ENCODE data around the gene PDIK1L. TPM values are rescaled to one million over a fixed set of nuclear protein-coding genes. Genes with fewer than 3 reads are reported as not detected.
"Not testable (repeated sequence)": the region's sequence is repeated elsewhere in the genome, so short reads cannot be mapped to it uniquely, and the experiment has no call there.

The PDIK1L gene
- total and polyA plus RNA-seq, 8 donors = 1.7 to 12.1 (median 6.0) TPM

DNA sequence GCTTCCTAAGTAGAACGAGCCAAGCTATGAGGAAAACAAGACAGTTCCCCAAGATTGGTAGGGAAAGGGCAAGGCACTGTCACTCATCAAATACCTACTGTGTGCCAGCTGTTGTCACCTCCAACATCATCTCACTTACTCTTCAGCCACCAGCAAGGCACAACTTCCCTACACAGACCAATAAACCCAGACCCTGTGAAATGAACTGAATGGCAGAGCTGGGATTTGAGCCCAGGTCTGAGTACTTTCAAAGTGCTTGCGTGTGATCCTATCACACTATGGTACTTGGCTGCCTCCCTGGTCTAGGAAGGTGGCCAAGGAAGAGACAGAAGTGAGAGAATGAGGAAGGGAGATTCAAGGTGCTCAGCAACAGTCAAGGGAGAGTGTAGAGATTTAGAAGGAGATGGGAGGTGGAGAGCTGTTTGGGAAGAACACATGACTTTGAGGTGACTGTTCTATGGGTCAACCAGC lies 27.5 kb upstream of the PDIK1L start:
- no peaks in the 10 kb centered on the region for H3K27me3 ChIP-seq
- no peaks in the 10 kb centered on the region for H3K36me3 ChIP-seq
- TF ChIP-seq, protein P1, sequence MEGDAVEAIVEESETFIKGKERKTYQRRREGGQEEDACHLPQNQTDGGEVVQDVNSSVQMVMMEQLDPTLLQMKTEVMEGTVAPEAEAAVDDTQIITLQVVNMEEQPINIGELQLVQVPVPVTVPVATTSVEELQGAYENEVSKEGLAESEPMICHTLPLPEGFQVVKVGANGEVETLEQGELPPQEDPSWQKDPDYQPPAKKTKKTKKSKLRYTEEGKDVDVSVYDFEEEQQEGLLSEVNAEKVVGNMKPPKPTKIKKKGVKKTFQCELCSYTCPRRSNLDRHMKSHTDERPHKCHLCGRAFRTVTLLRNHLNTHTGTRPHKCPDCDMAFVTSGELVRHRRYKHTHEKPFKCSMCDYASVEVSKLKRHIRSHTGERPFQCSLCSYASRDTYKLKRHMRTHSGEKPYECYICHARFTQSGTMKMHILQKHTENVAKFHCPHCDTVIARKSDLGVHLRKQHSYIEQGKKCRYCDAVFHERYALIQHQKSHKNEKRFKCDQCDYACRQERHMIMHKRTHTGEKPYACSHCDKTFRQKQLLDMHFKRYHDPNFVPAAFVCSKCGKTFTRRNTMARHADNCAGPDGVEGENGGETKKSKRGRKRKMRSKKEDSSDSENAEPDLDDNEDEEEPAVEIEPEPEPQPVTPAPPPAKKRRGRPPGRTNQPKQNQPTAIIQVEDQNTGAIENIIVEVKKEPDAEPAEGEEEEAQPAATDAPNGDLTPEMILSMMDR (IDR thresholded peaks at IDR 0.05) = no peak
- WGBS, 2 donors = 44 to 58% methylated on average over 2 of the region's 2 CpGs
- no peaks in the 10 kb centered on the region for H3K9me3 ChIP-seq
- FAIRE-seq = no peak
- ATAC-seq = no peak
- intact Hi-C loops (cut with DNase I) = no loop called here
- H3K4me3 ChIP-seq = no peak overlapping the region
- H3K4me1 ChIP-seq = peaks cover 0 to 11% (median 7%) of the 10 kb centered on the region in 3 donors
- H3K27ac ChIP-seq = no peak overlapping the region
- DNase-seq = no peak

DNA sequence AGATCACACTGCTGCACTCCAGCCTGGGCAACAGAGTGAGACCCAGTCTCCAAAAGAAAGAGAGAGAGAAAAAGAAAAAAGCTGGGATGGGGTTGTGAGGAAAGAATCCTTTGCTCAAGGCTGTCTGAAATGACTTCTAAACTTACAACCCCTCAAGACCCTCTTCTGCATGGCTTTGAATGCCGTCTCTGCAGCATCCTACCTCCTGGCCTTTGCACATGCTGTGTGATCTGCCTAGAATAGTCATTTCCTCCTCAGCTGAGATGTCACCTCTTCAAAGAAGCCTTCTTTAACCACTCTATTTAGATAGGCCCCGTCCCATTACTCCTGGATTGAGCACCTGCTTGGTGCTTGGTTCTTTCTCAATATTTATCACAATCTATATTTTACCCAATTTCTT lies 26.8 kb upstream of the PDIK1L start:
- DNase-seq (no peak), FAIRE-seq (no peak), ATAC-seq (no peak)
- intact Hi-C loops (cut with DNase I) = no loop called here
- H3K36me3 ChIP-seq = no peaks in the 10 kb centered on the region
- no peaks in the 10 kb centered on the region for H3K9me3 ChIP-seq
- no peak overlapping the region for H3K27ac ChIP-seq
- H3K4me1 ChIP-seq = peaks cover 0 to 7% (median 4%) of the 10 kb centered on the region in 3 donors
- WGBS, 2 donors = 85 to 91% methylated on average over 2 of the region's 2 CpGs
- H3K27me3 ChIP-seq = no peaks in the 10 kb centered on the region
- TF ChIP-seq, protein P1 (IDR thresholded peaks at IDR 0.05) = no peak
- no peak overlapping the region for H3K4me3 ChIP-seq

DNA sequence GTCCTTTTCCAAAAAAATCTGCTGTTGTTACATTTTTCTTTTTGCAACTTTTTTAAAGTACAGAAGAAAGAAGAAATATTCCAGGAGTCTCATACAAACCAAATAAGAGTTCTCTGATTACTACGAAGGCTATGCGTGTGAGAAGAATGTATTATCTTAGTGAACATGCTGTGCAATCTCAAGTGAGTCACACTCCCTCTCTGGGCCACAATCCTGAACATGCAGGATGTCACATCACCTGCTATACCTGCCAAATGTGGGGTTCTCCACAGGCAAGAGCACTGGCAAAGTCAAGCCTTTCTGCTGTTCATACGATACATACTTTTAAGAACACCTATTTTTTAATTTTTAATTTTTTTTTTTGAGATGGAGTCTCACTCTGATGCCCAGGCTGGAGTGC lies 22.5 kb upstream of the PDIK1L start:
- ATAC-seq (no peak), FAIRE-seq (no peak), DNase-seq (no peak)
- intact Hi-C loops (cut with DNase I) = no loop called here
- peaks cover 0 to 9% (median 7%) of the 10 kb centered on the region in 3 donors for H3K4me1 ChIP-seq
- H3K36me3 ChIP-seq = no peaks in the 10 kb centered on the region
- H3K27me3 ChIP-seq = no peaks in the 10 kb centered on the region
- H3K27ac ChIP-seq = no peak overlapping the region
- TF ChIP-seq, protein P1 (IDR thresholded peaks at IDR 0.05) = no peak
- 90 to 95% methylated on average over 3 of the region's 3 CpGs for WGBS, 2 donors
- H3K4me3 ChIP-seq = no peak overlapping the region
- no peaks in the 10 kb centered on the region for H3K9me3 ChIP-seq

DNA sequence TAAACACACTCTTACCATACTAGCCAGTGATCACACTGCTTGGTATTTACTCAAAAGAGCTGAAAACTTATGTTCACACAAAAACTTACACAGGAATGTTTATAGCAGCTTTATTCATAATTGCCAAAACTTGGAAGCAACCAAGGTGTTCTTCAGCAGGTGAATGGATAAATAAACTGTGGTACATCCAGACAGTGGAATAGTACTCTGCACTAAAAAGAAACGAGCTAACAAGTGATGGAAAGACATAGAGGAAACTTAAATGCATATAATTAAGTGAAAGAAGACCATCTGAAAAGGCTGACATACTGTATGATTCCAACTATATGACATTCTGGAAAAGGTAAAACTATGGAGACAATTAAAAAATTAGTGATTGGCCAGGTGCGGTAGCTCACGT lies 20.7 kb upstream of the PDIK1L start:
- intact Hi-C loops (cut with DNase I) = no loop called here
- DNase-seq = no peak
- Histone ChIP-seq H3K4me3 (no peak overlapping the region), H3K27me3 (no peaks in the 10 kb centered on the region), H3K36me3 (no peaks in the 10 kb centered on the region), H3K4me1 (peaks cover 5 to 14% (median 9%) of the 10 kb centered on the region in 3 donors), H3K27ac (no peak overlapping the region), H3K9me3 (no peaks in the 10 kb centered on the region)
- FAIRE-seq = no peak
- 77 to 93% methylated on average over 3 of the region's 3 CpGs for WGBS, 2 donors
- ATAC-seq = no peak
- TF ChIP-seq, protein P1 (IDR thresholded peaks at IDR 0.05) = no peak

DNA sequence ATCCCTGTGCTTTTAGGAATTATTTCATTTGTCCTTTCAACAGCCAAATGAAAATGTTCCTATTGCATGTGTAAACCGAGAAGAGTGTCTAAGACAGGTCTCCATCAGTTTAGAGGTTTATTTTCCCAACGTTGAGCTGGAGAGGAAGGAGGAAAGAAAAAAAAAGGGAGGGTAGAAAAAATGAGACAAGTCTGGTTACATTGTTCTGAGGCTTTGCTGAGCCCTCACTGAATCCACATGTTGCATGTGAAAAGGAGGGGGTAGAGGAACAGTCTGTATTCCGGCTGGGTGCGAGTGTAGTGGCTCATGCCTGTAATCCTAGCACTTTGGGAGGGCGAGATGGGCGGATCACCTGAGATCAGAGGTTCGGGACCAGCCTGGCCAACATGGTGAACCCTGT lies 19.2 kb upstream of the PDIK1L start:
- H3K9me3 ChIP-seq = no peaks in the 10 kb centered on the region
- H3K36me3 ChIP-seq = no peaks in the 10 kb centered on the region
- DNase-seq = no peak
- ATAC-seq = no peak
- FAIRE-seq = no peak
- peaks cover 5 to 14% (median 9%) of the 10 kb centered on the region in 3 donors for H3K4me1 ChIP-seq
- no peak overlapping the region for H3K4me3 ChIP-seq
- TF ChIP-seq, protein P1 (IDR thresholded peaks at IDR 0.05) = no peak
- H3K27ac ChIP-seq = no peak overlapping the region
- no peaks in the 10 kb centered on the region for H3K27me3 ChIP-seq
- 79 to 80% methylated on average over 7 of the region's 7 CpGs for WGBS, 2 donors
- intact Hi-C loops (cut with DNase I) = no loop called here

DNA sequence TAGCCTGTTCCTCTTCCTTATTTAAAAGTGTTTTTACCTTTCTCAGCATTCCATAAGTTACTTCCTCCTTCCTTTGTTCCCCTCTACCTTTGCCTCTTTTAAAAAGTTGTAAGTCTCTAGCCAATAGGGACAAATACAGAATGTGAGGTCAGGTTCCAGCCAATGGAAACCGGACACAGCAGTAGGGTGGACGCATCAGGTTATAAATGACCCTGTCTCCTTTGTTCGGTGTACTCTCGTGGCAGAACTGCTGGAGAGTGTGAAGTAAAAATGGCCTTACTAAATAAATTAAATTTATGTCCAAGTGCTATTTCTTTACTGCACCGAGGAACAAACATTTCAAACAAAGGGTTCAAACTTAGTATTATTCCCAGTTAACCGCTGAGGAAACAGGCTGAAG lies 18.1 kb upstream of the PDIK1L start:
- H3K36me3 ChIP-seq; FAIRE-seq; H3K27me3 ChIP-seq; intact Hi-C loops (cut with DNase I); DNase-seq; H3K9me3 ChIP-seq; H3K4me3 ChIP-seq: not testable (repeated sequence)
- peak overlapping the region; percentile 17 to 63 (median 36) for H3K27ac ChIP-seq
- peak in 1 of 4 donors; percentile 5 for ATAC-seq
- WGBS, 2 donors = 55 to 62% methylated on average over 6 of the region's 6 CpGs
- peaks cover 5 to 14% (median 9%) of the 10 kb centered on the region in 3 donors for H3K4me1 ChIP-seq

Data from pancreas (tissue), 10 donors.